Measurements from ENCODE around the gene SRRM1. TPM values are rescaled to one million over a fixed set of nuclear protein-coding genes. Genes with fewer than 3 reads are reported as not detected.
A peak's percentile ranks its signal among the peaks of the same experiment; 100 is the strongest.
"Not testable (repeated sequence)": the region's sequence is repeated elsewhere in the genome, so short reads cannot be mapped to it uniquely, and the experiment has no call there.

Gene SRRM1
- total RNA-seq, 1 donor from 2014 or later = 115 TPM

DNA sequence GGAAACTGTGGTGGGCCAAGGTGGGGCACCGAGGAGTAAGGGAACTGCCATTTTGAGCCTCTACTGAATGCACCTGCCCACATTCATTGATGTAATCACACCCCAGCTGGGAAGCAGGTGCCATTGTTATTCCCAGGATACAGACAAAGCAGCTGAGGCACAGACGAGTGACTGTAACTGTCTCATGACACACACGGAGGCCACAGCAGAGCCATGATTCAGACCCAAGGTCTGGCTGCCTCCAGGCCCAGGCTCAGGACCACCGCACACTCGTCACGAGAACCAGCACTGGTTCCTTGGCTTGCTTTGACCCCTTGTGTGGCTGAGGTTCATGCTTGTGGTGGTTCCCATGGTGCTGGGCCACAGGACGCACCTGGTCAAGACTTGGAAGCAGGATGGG lies 56.5 kb downstream of the SRRM1 start:
- TF ChIP-seq, protein P1, sequence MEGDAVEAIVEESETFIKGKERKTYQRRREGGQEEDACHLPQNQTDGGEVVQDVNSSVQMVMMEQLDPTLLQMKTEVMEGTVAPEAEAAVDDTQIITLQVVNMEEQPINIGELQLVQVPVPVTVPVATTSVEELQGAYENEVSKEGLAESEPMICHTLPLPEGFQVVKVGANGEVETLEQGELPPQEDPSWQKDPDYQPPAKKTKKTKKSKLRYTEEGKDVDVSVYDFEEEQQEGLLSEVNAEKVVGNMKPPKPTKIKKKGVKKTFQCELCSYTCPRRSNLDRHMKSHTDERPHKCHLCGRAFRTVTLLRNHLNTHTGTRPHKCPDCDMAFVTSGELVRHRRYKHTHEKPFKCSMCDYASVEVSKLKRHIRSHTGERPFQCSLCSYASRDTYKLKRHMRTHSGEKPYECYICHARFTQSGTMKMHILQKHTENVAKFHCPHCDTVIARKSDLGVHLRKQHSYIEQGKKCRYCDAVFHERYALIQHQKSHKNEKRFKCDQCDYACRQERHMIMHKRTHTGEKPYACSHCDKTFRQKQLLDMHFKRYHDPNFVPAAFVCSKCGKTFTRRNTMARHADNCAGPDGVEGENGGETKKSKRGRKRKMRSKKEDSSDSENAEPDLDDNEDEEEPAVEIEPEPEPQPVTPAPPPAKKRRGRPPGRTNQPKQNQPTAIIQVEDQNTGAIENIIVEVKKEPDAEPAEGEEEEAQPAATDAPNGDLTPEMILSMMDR (IDR thresholded peaks at IDR 0.05) = no peak

GRCh38 chr1:24702511-24703293 lies 59.6 kb downstream of the SRRM1 start:
- TF ChIP-seq, protein P1 (IDR thresholded peaks at IDR 0.05) = no peak
- peaks cover 19% of the 10 kb centered on the region for H3K4me1 ChIP-seq
- ATAC-seq (no peak), DNase-seq (no peak)
- intact Hi-C loops (cut with DNase I) = no loop called here
- no peaks in the 10 kb centered on the region for H3K9me3 ChIP-seq
- no peaks in the 10 kb centered on the region for H3K36me3 ChIP-seq
- no peaks in the 10 kb centered on the region for H3K27me3 ChIP-seq (ENCODE audit: low read depth)
- H3K27ac ChIP-seq = no peak overlapping the region
- H3K4me3 ChIP-seq = no peak overlapping the region

More for the DNA sequence above, 56.5 kb downstream of the SRRM1 start:
- Histone ChIP-seq H3K27ac (no peak overlapping the region), H3K4me3 (no peak overlapping the region), H3K4me1 (peaks cover 28% of the 10 kb centered on the region), H3K27me3 (ENCODE audit: low read depth) (no peaks in the 10 kb centered on the region), H3K9me3 (no peaks in the 10 kb centered on the region), H3K36me3 (no peaks in the 10 kb centered on the region)
- DNase-seq = no peak
- intact Hi-C loops (cut with DNase I) = no loop called here
- no peak for ATAC-seq

- DNase-seq = no peak
Observed at GRCh38 chr1:24704411-24705259, 61.5 kb downstream of the SRRM1 start.

GRCh38 chr1:24705260-24706073 lies 62.4 kb downstream of the SRRM1 start:
- Histone ChIP-seq H3K27me3 (ENCODE audit: low read depth) (no peaks in the 10 kb centered on the region), H3K9me3 (no peaks in the 10 kb centered on the region), H3K27ac (peak overlapping the region; percentile 80), H3K4me3 (peak overlapping the region; percentile 31), H3K4me1 (peaks cover 31% of the 10 kb centered on the region), H3K36me3 (no peaks in the 10 kb centered on the region)
- peak; percentile 97 to 98 for ATAC-seq
- intact Hi-C loops (cut with DNase I) = no loop called here
- TF ChIP-seq, protein P1 (IDR thresholded peaks at IDR 0.05) = no peak
- DNase-seq = peak; percentile 89

More at GRCh38 chr1:24704411-24705259, 61.5 kb downstream of the SRRM1 start:
- H3K36me3 ChIP-seq = no peaks in the 10 kb centered on the region
- no peak for ATAC-seq
- no peaks in the 10 kb centered on the region for H3K9me3 ChIP-seq
- peak overlapping the region; percentile 31 for H3K4me3 ChIP-seq
- H3K27ac ChIP-seq = peak overlapping the region; percentile 80
- TF ChIP-seq, protein P1 (IDR thresholded peaks at IDR 0.05) = no peak
- peaks cover 23% of the 10 kb centered on the region for H3K4me1 ChIP-seq
- no peaks in the 10 kb centered on the region for H3K27me3 ChIP-seq (ENCODE audit: low read depth)
- intact Hi-C loops (cut with DNase I) = no loop called here

DNA sequence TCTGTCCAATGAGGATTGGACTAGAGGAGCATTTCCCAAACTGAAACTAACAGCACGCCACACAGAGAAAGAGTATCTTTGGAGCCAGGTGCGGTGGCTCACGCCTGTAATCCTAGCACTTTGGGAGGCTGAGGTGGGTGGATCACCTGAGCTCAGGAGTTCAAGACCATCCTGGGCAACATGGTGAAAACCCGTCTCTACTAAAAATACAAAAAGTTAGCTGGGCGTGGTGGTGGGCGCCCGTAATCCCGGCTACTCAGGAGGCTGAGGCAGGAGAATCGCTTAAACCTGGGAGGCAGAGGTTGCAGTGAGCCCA lies 62.9 kb downstream of the SRRM1 start:
- ATAC-seq; H3K9me3 ChIP-seq; intact Hi-C loops (cut with DNase I); DNase-seq; H3K27me3 ChIP-seq (ENCODE audit: low read depth); H3K36me3 ChIP-seq: not testable (repeated sequence)
- peaks cover 31% of the 10 kb centered on the region for H3K4me1 ChIP-seq
- peak overlapping the region; percentile 31 for H3K4me3 ChIP-seq
- peak overlapping the region; percentile 80 for H3K27ac ChIP-seq
